Body of pancreas (tissue), 4 donors: ENCODE measurements around the gene CISD2.
"Not testable (repeated sequence)": the region's sequence is repeated elsewhere in the genome, so short reads cannot be mapped to it uniquely, and the experiment has no call there.

Experiments
- POLR2A ChIP-seq, 3 donors: fragments of 450-650 bp; IDR thresholded peaks; one replicate each; pipeline ENCODE4 v1.6.1; 2016; ENCODE audit warnings: antibody characterized with exemption in 3 of 3, mild to moderate bottlenecking in 2 of 3
- TF ChIP-seq, protein P1 (sequence below), 7 experiments: fragments of 450-650 bp in 4 of 7; fragments of 200-600 bp in 3 of 7; sonication (generic) in 3 of 7; IDR thresholded peaks; one replicate each; pipeline ENCODE4 v1.5.1; 2016 to 2019; ENCODE audit warnings: antibody characterized with exemption in 7 of 7

DNA sequence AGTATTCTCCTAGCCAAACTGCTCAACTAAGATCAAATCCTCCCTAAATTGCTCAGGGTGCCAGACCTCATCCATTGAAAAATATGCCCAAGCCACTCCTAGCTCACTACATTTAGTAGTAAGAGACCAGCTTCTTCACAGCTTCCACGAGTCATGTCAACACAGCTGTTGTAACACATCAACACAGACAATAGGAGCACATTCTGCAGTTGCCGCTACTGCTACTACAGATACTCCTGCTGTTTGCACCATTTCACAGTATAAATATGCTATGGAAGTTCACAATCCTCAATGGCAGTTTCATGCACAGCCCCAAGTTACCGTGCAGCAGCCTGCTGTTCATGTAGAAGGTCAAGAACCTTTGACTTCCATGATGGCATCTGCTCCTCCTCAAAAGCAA lies 28.8 kb downstream of the CISD2 start:
- TF ChIP-seq, protein P1, sequence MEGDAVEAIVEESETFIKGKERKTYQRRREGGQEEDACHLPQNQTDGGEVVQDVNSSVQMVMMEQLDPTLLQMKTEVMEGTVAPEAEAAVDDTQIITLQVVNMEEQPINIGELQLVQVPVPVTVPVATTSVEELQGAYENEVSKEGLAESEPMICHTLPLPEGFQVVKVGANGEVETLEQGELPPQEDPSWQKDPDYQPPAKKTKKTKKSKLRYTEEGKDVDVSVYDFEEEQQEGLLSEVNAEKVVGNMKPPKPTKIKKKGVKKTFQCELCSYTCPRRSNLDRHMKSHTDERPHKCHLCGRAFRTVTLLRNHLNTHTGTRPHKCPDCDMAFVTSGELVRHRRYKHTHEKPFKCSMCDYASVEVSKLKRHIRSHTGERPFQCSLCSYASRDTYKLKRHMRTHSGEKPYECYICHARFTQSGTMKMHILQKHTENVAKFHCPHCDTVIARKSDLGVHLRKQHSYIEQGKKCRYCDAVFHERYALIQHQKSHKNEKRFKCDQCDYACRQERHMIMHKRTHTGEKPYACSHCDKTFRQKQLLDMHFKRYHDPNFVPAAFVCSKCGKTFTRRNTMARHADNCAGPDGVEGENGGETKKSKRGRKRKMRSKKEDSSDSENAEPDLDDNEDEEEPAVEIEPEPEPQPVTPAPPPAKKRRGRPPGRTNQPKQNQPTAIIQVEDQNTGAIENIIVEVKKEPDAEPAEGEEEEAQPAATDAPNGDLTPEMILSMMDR (IDR thresholded peaks at IDR 0.05), result not testable (repeated sequence)
- TF ChIP-seq POLR2A (IDR thresholded peaks at IDR 0.05), result not testable (repeated sequence)
